Measurements from ENCODE around the gene FATE1.

Gene FATE1

DNA sequence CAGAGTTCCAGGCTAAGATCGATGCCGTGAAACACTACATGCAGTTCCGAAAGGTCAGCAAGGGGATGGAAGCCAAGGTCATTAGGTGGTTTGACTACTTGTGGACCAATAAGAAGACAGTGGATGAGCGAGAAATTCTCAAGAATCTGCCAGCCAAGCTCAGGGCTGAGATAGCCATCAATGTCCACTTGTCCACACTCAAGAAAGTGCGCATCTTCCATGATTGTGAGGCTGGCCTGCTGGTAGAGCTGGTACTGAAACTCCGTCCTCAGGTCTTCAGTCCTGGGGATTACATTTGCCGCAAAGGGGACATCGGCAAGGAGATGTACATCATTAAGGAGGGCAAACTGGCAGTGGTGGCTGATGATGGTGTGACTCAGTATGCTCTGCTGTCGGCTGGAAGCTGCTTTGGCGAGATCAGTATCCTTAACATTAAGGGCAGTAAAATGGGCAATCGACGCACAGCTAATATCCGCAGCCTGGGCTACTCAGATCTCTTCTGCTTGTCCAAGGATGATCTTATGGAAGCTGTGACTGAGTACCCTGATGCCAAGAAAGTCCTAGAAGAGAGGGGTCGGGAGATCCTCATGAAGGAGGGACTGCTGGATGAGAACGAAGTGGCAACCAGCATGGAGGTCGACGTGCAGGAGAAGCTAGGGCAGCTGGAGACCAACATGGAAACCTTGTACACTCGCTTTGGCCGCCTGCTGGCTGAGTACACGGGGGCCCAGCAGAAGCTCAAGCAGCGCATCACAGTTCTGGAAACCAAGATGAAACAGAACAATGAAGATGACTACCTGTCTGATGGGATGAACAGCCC is 28.0 kb downstream of the FATE1 start:
- no peak for DNase-seq (ENCODE audit: low read depth)

DNA sequence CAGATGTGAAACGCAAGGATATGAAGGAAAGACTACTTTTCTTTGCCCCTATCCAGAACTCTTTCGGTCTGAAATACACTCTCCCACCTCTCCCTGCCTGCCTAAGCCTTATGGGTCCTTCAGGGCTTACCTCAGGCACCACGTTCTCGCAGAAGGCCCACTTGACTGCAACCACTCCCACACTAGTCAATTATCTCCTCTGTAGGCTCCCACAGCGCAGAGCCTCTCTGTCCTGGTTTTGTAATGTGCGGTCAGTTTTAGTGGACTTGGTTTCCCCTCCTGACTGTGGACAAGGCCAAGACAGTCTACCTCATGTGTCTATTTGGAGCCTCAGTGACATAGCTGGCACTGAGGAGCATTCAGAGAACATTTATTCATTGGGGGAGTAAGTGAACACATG is 29.8 kb downstream of the FATE1 start:
- DNase-seq (ENCODE audit: low read depth) = no peak

DNA sequence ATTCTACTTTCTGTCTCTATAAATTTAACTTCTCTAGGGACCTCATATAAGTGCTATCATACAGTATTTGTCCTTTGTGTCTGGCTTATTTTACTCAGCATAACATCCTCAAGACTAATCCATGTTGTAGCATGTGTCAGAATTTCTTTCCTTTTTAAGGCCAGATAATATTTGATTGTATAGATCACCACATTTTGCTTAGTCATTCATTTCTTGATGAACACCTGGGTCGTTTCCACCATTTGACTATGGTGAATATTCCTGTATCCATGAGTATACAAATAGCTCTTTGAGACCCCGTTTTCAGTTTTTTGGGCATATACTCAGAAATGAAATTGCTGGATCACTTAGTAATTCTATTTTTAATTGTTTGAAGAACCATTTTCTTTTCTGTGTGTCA is 30.7 kb downstream of the FATE1 start:
- no peak for DNase-seq (ENCODE audit: low read depth)

DNA sequence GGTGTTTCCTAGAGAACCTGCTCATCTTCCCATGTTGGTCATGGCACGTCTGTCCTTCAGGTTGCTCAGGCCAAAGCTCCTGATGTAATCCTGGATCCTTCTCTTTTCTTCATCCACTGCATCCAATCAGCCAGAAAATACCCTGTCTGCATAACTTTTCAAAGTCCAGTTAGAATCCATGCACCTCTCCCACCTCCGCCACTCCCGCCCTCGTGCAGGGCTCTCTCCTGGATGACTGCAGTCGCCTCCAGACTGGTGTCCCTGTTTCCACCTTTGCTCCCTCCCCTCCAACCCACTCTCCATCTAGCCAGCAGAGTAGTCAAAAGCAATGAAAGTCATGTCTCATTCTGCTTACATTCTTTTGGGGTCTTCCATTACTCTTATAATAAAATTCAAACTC is 34.7 kb downstream of the FATE1 start:
- DNase-seq (ENCODE audit: low read depth) = no peak

DNA sequence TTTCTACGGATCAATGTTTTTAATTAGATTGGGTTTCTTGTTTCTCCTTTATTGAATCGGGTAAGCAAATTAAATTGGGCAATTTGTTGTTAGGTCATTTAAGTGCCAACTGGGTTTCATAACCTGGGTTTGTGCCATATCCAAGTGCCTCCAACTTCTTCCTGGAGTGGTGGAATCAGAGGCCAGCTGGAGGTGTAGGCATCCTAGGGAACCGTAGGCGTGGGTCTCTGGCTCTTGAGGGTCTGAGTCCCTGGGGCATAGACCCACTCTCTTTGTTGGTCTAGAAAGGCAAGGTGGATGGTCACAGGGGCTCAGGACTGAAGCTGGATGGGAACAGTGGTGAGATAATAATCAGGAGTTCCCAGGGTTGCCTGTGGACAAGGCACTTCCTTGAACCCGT is 37.0 kb downstream of the FATE1 start:
- DNase-seq (ENCODE audit: low read depth) = no peak

DNA sequence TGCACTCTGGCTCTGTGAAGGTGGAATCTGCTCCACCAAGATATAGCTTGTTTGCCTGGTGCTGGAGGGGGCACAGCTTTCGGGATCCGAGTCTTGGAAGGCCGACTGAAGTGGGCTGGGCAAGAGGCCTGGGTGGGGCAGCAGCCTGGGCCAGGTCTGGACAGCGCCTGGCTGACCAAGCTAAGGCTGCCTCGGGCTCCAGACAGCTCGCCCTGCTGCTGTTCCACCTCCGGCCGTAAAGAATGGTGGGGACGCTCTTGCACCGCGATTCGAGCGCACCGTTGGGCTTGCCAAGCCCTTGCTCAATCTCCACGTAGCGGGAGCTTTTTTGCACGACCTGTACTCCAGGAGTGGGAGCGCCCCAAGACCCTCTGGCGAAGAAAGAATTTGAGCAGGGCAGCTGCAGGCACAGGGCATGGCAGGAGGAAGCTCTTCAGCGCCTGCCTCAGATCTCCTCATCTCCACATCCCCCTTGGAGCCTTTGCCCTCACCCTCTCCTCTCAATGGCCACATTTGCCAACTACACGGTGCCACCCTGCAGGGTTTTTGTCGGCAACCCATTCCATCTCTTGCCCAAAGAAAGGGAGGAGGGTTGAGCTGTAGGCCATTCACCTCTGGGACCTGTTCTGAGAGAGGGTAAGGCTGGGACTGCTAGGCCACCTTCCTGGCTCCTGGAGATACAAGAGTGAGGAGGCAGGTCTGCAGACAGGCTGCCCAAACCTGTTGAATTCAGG is 37.6 kb downstream of the FATE1 start:
- DNase-seq (ENCODE audit: low read depth) = peak; percentile 9

DNA sequence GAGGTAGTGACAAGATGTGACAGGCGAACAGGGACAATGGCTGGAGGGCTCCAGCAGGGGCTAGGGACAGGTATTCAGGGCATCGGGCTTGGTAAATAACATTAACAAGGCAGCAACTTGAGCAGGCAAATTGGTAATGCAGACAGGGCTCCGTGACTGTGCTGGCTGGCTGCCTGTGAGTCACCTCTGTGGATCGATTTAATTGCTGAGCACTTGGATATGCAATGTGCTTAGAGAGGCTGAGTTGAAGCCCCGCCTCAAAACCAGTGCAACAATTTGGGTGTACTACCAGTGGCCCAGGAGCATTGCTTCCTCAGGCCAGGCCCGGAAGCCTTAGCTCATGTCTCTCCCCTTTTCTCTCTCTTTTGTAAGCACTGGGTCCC is 38.2 kb downstream of the FATE1 start:
- no peak for DNase-seq (ENCODE audit: low read depth)

DNA sequence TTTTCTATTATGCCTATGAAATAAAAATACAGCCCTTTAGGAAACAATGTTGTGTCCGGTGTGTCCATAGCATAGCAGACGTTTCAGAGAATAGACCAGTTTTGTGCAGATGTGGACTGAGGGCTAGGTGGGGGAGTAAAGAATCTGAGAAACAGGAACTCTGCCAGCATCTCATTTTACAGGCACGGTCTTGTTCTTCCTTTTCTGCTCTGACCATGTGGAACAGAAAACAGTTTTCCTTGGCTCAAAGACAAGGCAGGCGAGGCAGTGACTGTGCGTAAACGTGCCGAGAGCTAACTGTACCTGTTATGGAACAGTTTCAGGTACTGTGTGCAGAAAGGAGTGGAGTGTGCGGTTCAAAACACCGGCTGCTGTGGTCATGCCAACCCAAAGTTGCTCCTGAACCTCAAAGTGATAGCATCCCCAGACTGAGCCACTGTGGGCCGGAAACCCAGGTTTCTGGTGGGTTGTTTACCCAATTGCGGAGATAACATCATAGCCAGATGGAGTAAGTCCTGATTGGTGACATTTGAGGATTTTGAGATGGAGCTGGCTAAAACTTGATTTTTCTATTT is 38.9 kb downstream of the FATE1 start:
- DNase-seq (ENCODE audit: low read depth) = no peak

DNA sequence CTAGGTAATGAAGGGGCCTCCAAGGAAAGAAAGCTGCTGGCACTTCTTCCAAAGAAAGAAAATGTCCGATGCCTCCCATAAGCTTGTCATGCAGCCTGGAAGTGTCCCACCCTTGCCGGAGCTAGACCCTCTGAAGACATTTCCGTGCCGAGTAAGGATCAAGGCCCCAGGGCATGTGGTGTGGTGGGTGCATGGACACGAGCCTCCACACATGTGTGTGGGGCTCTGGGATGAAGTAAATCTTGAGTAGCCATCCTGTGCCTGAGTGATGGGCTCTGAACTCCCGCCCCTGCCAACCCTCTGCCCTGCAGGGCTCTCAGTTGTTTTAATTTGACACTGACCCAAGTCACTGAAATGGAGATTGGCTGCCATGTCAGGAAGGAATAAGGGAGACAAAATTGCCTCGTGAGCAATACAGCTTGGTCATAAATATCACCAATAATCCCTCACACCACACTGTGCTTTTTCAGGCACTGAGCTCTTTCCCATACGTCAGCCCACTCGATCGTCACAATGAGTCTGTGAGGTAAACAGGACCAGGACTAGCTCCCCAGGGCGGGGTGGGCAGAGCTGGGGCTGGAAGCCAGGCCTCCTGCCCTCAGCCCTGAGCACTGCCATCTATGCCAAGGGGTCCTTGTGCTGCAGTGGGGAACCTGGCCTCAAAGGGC is 43.3 kb downstream of the FATE1 start:
- DNase-seq (ENCODE audit: low read depth) = no peak

DNA sequence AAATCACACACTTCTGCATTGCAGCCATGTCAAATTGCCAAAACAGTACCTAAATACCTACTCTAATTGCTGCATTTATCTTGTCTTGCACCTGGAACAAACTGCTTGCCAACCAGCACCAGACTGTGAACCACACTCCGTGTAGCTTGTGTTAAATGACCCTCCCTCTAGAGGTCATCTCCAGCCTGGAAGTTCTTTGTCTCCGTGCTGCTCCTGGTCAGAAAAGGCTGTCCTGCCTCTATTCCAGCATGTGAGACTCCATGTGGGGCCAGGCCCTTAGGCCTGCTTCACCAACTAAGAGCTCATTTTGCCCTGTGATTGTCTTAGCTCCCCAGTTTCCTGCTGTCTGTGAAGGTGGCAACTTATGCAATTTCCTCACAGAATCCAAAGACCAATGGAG is 47.0 kb downstream of the FATE1 start:
- DNase-seq (ENCODE audit: low read depth) = no peak

DNA sequence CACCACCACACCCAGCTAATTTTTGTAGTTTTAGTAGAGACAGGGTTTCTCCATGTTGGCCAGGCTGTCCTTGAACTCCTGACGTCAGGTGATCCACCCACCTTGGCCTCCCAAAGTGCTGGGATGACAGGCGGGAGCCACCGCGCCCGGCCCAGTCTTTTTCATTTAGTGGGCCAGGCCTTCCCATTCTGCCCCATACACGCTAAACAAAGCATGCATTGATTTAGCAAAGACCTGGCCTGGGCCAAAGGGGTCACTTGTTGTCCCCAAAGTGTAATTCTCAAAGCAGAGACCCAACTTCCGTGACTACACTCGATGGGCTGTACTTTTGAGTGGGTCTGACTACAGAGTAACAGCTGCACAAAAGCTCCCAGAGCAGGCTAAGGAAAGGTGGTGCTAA is 47.9 kb downstream of the FATE1 start:
- DNase-seq (ENCODE audit: low read depth) = no peak

DNA sequence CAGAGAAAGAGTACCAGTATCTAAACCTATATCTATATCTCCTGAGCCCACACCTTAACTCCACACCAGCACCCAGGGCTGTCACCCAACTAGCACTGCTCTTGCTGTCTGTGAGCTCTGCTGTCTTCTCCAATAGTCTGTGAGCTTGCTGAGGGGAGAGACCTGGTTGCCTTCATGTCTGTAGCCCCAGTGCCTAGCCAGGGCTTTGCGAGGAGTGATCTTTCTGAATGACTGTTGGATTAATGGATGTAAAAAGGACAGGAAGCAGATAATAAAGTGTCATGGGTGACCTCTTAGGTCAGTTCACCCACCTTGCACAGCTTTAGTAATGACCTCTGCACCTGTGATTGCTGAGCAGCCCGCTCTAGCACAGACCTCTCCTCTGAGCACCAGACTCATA is 49.2 kb downstream of the FATE1 start:
- DNase-seq (ENCODE audit: low read depth) = no peak

DNA sequence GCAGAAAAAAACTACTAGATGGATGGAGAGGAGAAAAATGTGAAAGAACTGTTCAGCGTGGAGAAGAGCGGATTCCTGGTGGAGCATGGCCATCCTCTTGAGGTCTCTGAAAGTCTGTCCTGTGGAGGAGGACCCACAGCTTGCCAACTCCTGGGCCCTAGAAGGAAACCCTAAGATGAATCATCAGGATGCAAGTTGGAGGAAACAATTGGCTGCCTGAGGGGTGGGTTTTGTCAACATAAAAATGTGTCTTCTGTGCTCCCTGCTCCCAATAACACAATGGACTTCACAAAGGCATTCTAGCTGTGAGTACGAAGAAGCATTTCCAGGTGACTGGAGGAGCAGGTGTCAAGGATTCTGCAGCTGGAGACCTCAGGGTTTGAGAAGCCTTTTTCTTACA is 55.9 kb downstream of the FATE1 start:
- no peak for DNase-seq (ENCODE audit: low read depth)
